GM12891 (cell line): ENCODE measurements around the gene SLC25A29.

Source experiments
- PAX5 ChIP-seq: IDR thresholded peaks from 2 replicates; pipeline ENCODE4 v1.6.1; 2011; ENCODE audit warnings: low read length, moderate library complexity, mild to moderate bottlenecking; ENCODE audit not compliant: insufficient read depth, severe bottlenecking
- POLR2A ChIP-seq: IDR thresholded peaks from 2 replicates; pipeline ENCODE4 v1.6.1; 2011; ENCODE audit warnings: low read depth, low read length, control low read depth
- POLR2AphosphoS5 ChIP-seq: IDR thresholded peaks from 2 replicates; pipeline ENCODE4 v1.6.1; 2011; ENCODE audit warnings: low read depth, low read length, control low read depth
- TAF1 ChIP-seq: IDR thresholded peaks from 2 replicates; pipeline ENCODE4 v1.6.1; 2011; ENCODE audit warnings: low read depth, low read length, control low read depth

- TF ChIP-seq POLR2AphosphoS5 (no peak), TAF1 (no peak), POLR2A (no peak), PAX5 (no peak)
Measured at GRCh38 chr14:100333311-100333710, 27.1 kb upstream of the SLC25A29 start.
